Mammary epithelial cell (primary cell): ENCODE results near the gene TMEM89.

Experiments used
- CTCF ChIP-seq, 2 donors: IDR thresholded peaks in 1 of 2; conservative IDR thresholded peaks in 1 of 2; 2 replicates each; pipeline ENCODE4 v1.5.1; 2011 to 2012; ENCODE audit warnings: inconsistent platforms in 2 of 2, low read length in 2 of 2, mild to moderate bottlenecking in 2 of 2, control low read depth in 1 of 2, low read depth in 1 of 2; ENCODE audit not compliant: insufficient read depth in 1 of 2; ENCODE audit errors: extremely low read depth in 1 of 2
- EZH2 ChIP-seq: IDR thresholded peaks from 2 replicates; pipeline ENCODE4 v1.6.1; 2012; ENCODE audit warnings: low read length, inconsistent platforms, borderline replicate concordance

GRCh38 chr3:48625600-48625999, 4.0 kb upstream of the TMEM89 start:
- TF ChIP-seq CTCF (conservative IDR thresholded peaks at IDR 0.05 in 1 of 2, IDR thresholded peaks at IDR 0.05 in 1 of 2; ENCODE audit: extremely low read depth in 1 of 2, insufficient read depth in 1 of 2, low read depth in 1 of 2, low read length in 2 of 2), result no peak
- no peak for TF ChIP-seq EZH2
